Type B pancreatic cell (in vitro differentiated cells): Measurements from ENCODE around the gene GRIP2. TPM values are rescaled to one million over a fixed set of nuclear protein-coding genes. Genes with fewer than 3 reads are reported as not detected.
A peak's percentile ranks its signal among the peaks of the same experiment; 100 is the strongest.

Experiments
- DNase-seq: peaks from one replicate; pipeline ENCODE4 v3.0.0; 2021; ENCODE audit warnings: mixed read lengths; ENCODE audit not compliant: unreplicated experiment; ENCODE audit errors: extremely low spot score
- H3K27ac Mint-ChIP-seq: 2 replicates; pipeline ENCODE4 v1.8.0; 2021; ENCODE audit warnings: mild to moderate bottlenecking, mixed read lengths
- H3K27me3 Mint-ChIP-seq: 2 replicates; pipeline ENCODE4 v1.8.0; 2021; ENCODE audit warnings: mixed read lengths
- H3K36me3 Mint-ChIP-seq: 2 replicates; pipeline ENCODE4 v1.8.0; 2021; ENCODE audit warnings: mixed read lengths
- H3K4me1 Mint-ChIP-seq: one replicate; pipeline ENCODE4 v1.8.0; 2021; ENCODE audit warnings: mixed read lengths; ENCODE audit not compliant: unreplicated experiment
- H3K4me3 Mint-ChIP-seq: 2 replicates; pipeline ENCODE4 v1.8.0; 2021; ENCODE audit warnings: mild to moderate bottlenecking, mixed read lengths
- H3K9me3 Mint-ChIP-seq: 2 replicates; pipeline ENCODE4 v1.8.0; 2021; ENCODE audit warnings: mixed read lengths
- CTCF ChIP-seq: fragments of 200-600 bp; sonication (generic); conservative IDR thresholded peaks from 2 replicates; pipeline ENCODE4 v1.5.0; 2021; ENCODE audit warnings: antibody characterized with exemption, mild to moderate bottlenecking
- total RNA-seq: library from RNA; stranded (reverse); gene quantifications from 2 replicates; pipeline ENCODE4 v1.2.1, GENCODE V29; 2021; ENCODE audit warnings: low replicate concordance

The GRIP2 gene
- total RNA-seq, 1 donor from 2014 or later: 5.6 TPM

- no peak for TF ChIP-seq CTCF
- H3K4me3 Mint-ChIP-seq: no peak overlapping the region
- DNase-seq: no peak
- no peaks in the 10 kb centered on the region for H3K36me3 Mint-ChIP-seq
- no peaks in the 10 kb centered on the region for H3K9me3 Mint-ChIP-seq
- peaks cover 4% of the 10 kb centered on the region for H3K27me3 Mint-ChIP-seq
- H3K4me1 Mint-ChIP-seq: peaks cover 14% of the 10 kb centered on the region
- no peak overlapping the region for H3K27ac Mint-ChIP-seq
These were observed 4.5 kb downstream of the GRIP2 start for GRCh38 chr3:14535616-14536015.

DNA sequence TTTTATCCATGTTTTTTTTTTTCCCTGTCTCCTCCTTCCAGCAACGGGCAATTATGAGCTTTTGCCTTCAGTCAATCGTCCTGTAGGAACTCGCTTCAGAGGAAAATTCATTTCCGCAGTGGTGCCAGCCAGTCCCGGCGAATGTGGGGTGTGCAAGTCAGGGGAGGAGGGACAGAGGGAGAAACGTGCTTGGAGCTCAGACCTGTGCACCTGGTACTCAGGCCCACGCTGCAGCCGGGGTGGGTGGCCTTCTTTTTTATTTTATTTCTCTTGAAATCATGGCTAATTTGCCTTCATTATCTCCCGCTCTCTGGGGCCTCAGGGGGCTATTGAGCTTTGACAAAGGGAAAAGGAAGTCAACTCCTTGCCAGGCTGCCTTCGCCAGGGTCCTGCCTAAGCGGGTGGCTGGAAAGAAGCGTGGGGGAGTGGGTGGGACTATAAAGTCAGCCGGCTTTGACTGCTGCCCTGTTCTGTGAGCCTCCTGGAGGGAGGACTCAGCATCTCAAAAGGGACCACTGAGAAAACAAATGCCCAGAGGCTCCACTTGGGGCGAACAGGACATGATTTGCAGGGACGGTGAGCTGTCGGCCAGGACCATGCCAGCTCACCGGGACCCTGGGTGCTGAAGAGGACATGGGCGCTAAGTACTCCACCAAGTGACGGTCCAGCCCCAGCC lies 5.5 kb downstream of the GRIP2 start:
- no peak for DNase-seq
- H3K36me3 Mint-ChIP-seq: no peaks in the 10 kb centered on the region
- peaks cover 14% of the 10 kb centered on the region for H3K4me1 Mint-ChIP-seq
- H3K27ac Mint-ChIP-seq: peak overlapping the region; percentile 41
- peak overlapping the region; percentile 26 for H3K4me3 Mint-ChIP-seq
- no peaks in the 10 kb centered on the region for H3K9me3 Mint-ChIP-seq
- TF ChIP-seq CTCF: no peak
- H3K27me3 Mint-ChIP-seq: peaks cover 4% of the 10 kb centered on the region

DNA sequence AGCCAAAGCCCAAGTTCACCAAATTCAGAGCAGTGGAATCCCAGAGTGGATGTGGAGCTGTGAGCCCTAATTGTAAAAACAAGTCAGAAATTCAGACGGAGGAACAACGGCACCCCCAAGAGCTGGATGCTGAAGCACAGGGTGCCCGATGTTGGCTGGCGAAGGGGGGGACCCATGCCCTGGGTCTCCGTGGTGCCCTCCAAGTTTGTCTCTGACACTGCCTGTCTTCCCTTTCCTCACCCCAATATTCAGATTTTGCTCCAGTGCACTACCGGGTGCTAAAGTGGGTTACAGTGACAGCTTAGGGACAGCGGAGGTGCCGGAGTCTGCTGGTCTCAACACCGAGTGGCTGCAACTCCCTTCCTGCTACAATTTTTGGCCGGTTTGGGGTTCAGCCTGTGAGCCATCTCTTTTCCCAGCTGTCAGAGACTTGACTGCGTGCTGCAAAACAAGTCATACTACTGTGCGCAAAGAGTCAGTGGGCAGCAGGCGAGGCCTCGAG lies 6.6 kb downstream of the GRIP2 start:
- Mint-ChIP-seq H3K9me3 (no peaks in the 10 kb centered on the region), H3K4me3 (no peak overlapping the region), H3K27me3 (peaks cover 4% of the 10 kb centered on the region), H3K27ac (no peak overlapping the region), H3K36me3 (no peaks in the 10 kb centered on the region), H3K4me1 (peaks cover 14% of the 10 kb centered on the region)
- DNase-seq: no peak
- no peak for TF ChIP-seq CTCF

GRCh38 chr3:14532691-14533456 lies 7.3 kb downstream of the GRIP2 start:
- Mint-ChIP-seq H3K27ac (no peak overlapping the region), H3K4me3 (no peak overlapping the region), H3K9me3 (no peaks in the 10 kb centered on the region), H3K4me1 (peaks cover 14% of the 10 kb centered on the region), H3K36me3 (no peaks in the 10 kb centered on the region), H3K27me3 (peaks cover 7% of the 10 kb centered on the region)
- no peak for DNase-seq
- TF ChIP-seq CTCF: no peak

DNA sequence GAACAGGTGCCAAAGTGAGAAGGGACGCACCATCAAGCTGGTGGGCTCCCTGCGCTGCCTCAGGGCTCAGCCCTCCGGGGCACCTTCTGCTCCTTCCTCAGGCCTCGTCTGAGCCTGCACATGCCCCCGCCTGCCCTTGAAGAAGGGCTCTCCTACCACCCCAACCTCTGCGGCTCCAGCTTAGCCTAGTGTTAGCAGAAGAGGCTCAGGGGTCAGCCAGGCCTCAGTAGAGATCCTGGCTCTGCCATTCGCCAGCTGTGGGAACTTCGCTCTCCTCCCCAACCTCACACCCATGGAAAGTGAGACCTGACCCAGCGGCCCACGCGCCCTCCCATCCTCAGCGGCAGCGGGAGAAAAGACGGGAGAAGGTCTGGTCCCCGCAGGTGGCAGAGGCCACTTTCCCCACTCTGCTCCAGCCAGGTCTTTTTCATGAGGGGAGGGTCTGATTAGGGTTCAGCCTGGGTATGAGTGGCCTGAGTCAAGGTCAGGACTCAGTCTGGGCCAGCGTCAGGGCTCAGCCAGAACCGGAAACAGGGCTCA lies 8.2 kb downstream of the GRIP2 start:
- TF ChIP-seq CTCF: no peak
- Mint-ChIP-seq H3K27me3 (peaks cover 11% of the 10 kb centered on the region), H3K4me1 (peaks cover 14% of the 10 kb centered on the region), H3K4me3 (no peak overlapping the region), H3K36me3 (no peaks in the 10 kb centered on the region), H3K9me3 (no peaks in the 10 kb centered on the region), H3K27ac (no peak overlapping the region)
- no peak for DNase-seq
